Stimulated activated CD8-positive, alpha-beta memory T cell treated with anti-CD3 and anti-CD28 coated beads, Interleukin-2, amount 100 ng/mL, for 48 hours (primary cell): ENCODE results near the gene OR2H2.

Source experiments
- DNase-seq, 2 donors: peaks; one replicate each; pipeline ENCODE4 v3.0.0-alpha.2; 2020; ENCODE audit warnings: low read depth in 2 of 2

The OR2H2 gene

GRCh38 chr6:29584821-29585220, at the start of gene OR2H2:
Gene OR2H2, plus strand, starts transcription at chr6:29585121. Its CDS starts 2,824 bp downstream, at chr6:29587945.
- DNase-seq = no peak

DNA sequence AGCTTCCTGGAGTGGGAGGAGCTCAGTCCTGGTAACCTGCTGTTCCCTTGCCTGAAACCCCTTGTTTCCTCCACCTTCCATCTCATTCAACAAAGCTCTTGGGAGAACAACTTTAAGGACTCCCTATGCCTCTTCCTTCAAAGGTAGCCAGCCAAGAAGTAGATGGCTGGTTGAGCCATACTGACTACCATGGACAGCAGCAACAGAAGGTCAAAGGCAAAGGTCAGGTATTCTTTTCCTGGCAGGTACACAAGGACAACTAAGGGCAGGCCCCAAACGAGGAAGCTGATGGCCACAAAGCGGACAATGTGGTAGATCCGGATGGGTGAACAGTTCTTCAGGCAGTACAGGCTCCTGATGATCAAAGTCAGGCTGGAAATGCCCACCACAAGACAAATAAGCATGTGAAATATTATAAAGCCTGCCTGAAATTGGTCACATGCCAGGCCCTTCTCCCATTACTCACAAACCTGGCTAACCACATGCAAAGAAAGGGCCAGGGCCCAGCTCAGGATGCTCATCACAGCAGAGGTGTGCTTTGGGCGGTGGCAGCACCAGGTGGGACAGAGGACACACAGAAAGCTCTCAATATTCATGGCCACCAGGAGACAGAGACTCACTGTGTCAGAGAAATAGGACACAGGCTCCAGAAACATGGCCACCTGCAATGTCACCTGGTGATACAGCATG, 47.1 kb upstream of the OR2H2 start:
- no peak for DNase-seq

- no peak for DNase-seq
These were observed 37.3 kb upstream of the OR2H2 start for GRCh38 chr6:29547573-29547972.

DNA sequence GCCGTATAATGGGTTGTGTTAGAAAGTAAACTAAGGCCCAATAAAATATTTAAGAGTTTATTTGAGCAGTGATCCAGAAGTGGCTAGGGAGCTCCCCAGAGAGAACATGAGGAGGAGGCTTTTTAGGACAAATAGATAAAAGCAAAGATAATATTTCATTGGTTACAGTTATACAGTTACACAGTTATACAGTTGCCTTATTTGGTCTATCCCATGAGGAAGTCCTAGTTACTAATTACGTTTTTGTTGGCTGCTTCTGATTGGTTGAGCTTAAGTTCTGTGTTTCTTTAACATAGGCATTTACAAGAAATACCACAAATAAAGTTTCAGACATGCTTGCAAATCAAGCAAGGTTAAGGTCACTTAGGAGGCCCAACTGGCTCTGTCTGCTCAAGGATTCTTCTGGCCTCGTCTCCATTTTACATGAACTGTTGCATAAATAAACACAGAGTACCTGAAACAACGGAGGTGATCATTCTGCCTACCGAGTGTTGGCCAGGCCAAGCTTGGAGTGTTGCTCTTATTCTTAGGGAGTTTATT, 32.3 kb upstream of the OR2H2 start:
- no peak for DNase-seq

DNA sequence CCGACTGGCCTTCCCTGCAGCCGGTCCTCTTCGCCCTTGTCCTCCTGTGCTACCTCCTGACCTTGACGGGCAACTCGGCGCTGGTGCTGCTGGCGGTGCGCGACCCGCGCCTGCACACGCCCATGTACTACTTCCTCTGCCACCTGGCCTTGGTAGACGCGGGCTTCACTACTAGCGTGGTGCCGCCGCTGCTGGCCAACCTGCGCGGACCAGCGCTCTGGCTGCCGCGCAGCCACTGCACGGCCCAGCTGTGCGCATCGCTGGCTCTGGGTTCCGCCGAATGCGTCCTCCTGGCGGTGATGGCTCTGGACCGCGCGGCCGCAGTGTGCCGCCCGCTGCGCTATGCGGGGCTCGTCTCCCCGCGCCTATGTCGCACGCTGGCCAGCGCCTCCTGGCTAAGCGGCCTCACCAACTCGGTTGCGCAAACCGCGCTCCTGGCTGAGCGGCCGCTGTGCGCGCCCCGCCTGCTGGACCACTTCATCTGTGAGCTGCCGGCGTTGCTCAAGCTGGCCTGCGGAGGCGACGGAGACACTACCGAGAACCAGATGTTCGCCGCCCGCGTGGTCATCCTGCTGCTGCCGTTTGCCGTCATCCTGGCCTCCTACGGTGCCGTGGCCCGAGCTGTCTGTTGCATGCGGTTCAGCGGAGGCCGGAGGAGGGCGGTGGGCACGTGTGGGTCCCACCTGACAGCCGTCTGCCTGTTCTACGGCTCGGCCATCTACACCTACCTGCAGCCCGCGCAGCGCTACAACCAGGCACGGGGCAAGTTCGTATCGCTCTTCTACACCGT, 31.5 kb upstream of the OR2H2 start:
- DNase-seq = no peak

DNA sequence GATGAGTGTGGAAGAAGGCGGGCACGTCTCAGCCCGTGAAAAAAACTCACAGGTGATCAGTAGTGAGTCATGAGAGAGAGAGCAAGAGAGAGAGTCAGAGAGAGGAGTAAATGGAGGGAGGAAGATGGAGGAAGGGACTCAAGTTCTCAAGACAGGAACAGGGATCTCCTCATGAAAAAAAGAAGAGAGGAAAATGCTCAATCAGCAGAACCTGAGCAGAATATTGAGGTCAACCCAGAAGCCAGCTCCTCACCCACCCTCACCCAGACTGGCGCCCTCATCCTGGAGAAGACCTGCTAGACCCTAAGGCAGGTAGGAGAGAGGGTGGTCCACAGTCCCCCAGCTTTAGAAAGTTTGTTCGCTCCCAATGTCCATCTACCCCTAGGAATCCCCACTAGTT, 30.2 kb upstream of the OR2H2 start:
- no peak for DNase-seq

DNA sequence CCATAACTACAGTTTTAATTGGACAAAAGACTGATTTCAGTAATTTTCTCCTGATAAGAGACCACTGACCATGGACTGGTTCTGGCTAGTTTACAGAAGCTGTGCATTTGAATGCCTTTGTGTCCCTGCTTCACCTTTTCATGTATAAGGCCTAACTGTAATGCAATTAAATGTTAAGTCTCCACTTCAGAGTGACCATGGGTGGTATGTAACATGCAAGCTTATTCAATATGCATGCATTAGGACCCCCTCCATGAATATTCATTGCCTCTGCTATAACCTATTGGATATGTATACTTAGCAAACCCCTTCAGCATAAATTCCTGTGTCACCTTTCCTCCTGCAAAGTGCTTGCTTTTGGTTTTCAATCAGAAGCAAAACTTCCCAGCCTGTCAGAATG, 27.6 kb upstream of the OR2H2 start:
- no peak for DNase-seq

- DNase-seq = no peak
These were observed 26.4 kb upstream of the OR2H2 start for GRCh38 chr6:29558439-29559079.

DNA sequence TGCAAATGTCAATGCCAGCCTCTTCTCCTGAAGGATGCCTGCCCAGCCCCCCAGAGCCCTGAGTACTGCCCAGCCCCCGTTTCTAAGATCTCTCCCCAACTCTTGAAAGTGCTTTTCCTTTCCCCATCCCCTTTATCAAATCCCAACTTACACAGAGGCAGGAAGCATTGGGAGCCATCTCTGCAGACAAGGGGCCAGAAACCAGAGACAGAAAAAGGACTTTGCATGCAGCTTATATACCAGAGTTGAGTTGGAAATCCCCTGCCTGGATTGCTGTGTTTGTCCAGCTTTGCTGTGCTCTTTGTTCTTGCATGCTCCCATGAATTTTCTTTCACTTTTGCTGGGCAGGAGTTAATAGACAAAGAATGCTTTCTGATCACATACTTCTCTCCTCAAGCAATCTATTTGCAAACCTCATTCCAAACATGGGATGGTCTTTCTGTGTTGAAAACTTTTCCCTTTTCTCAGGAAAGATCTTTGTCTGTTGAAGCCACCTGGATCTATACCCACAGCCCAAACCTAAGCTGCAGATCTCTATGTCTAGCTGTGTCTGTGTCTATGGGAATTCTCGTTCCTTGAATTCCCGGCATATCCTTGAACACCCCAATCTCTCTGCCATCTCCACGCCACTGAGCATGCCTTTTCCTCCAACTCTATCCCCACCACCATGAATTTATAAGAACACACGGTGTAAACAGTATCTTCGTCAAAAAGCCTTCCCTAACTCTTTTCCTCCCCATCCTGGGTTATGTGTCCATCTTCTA, 25.2 kb upstream of the OR2H2 start, which contains the start of gene UBD:
Gene UBD (minus strand): TSS at position 209 of the 764 bp plus-strand sequence. CDS start 31 bp downstream, at position 178.
- no peak for DNase-seq

DNA sequence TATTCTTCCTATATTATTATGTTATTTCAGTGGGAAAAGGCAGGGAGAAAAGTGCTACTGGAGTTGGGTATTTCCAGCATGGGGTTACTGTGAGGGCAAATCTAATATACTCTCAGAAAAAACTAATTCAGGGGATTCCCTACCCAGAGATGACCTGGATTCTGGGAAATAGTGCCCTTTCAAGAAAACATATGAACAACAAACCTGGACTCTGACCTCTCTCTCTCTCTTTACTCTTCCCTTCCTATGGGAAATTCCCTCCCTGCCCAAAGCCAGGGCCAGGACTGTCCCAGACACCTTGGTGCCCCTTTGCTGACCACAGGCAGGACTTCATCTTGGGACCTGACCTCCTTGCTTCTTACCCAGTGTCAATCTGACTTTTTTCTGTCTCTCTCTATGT, 23.8 kb upstream of the OR2H2 start:
- DNase-seq = no peak

GRCh38 chr6:29561606-29562181, 23.2 kb upstream of the OR2H2 start:
- DNase-seq = no peak

- no peak for DNase-seq
These were observed 21.4 kb upstream of the OR2H2 start for GRCh38 chr6:29563435-29563965.

- DNase-seq = no peak
These were observed 20.0 kb upstream of the OR2H2 start for GRCh38 chr6:29564875-29565274.

DNA sequence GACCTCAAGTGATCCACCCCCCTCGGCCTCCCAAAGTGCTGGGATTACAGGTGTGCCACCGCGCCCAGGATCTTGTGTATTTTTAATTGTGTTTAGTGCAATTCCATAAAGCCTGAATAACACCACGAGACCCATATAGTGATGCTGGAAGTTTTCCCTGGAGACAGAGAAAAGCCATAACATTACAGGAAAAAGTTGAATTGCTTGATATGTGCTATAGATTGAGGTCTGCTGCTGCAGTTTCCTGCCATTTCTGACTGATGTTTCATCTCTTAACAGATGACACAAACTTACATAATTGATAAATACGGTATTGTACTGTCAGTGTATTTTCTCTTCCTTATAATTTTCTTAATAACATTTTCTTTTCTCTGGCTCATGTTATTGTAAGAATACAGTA, 18.1 kb upstream of the OR2H2 start:
- DNase-seq = no peak

- no peak for DNase-seq
These were observed 17.4 kb upstream of the OR2H2 start for GRCh38 chr6:29567541-29567940.

DNA sequence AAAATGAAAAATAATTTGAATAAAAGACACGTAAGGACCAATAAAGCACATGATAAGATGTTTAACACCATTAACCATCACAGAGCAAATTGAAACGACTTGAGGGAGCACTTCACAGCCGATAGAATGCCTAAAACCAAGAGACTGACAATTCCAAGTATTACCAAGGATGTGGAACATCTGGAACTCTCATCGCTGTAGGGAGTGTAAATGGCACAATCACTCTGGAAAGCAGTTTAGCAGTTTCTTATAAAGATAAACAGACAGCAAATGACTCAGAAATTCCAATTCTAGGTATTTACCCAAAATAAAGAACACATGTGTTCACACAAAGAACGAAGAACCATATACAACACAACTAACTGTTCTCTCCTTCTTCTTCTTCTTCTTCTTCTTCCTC, 16.9 kb upstream of the OR2H2 start:
- DNase-seq = no peak

GRCh38 chr6:29576056-29576455, 8.9 kb upstream of the OR2H2 start:
- no peak for DNase-seq

DNA sequence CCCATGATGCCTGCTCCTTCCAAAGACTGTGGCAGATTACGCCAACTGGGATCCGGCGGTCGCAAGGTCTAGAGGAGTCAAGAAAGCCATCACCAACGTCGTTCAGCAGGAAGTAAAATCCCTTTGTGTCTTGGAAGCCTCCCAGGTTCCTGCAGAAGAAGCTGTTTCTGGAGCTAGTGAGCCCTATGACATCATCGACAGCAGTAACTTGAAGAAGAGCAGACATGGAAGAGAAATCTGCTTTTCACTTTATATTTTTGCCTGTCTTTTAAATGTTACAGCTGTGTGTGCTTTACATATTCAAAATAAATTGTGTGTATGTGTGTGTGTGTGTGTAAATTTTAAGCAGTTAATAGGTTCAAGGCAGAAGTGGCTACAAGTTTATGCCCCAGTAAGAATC, 7.4 kb upstream of the OR2H2 start:
- no peak for DNase-seq

DNA sequence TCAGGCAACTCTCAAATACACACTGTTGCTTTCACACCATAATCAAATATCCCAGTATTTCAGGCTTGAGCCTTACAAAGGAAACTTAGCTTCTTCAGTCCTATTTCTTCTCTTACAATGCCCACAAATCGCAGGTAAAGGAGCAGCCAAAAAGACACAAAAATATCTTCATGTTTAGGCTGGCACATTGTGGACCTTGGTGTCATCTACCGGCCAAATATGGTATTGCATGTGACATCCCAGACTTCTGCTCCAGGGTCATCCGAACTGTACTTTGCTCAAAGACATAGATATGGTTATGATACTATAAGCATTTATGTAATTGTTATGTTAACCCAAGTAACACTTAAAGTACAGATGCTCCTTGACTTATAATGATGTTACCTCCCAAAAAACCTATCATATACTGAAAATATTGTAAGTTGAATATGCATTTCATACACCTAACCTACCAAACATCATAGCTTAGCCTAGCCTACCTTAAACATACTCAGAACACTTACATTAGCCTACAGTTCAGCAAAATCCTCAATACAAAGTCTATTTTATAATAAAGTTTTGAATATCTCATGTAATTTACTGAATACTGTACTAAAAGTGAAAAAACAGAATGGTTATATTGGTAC, 4.6 kb downstream of the OR2H2 start:
- DNase-seq = peak; percentile 4 to 7

DNA sequence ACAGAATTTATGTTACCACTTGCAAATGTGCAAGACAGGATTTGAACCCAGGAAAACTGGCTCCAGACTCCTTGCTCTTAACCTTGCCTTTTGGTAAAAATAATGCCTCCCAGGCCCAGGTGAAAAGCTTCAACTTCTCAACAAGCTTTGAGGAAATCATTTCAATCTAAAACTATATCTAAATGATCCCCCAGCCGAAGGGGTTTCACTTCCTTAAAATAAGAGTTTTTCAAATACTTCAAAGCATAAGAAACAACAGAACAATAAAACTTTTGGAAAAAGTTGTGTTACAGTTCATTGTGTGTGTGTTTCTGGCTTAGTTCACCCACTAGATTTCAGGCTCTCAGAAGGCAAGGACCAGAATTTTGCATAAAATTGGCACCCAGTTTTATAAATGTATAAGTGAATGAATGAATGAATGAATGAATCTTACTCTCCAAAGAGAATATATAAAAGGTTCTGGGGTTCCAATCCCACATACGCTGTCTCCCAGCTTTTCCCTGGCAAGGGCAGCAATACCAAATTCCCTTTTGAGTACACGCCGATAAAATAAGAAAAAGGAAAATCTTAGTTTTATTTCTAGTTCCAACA, 5.4 kb downstream of the OR2H2 start:
- no peak for DNase-seq
